Neuronal stem cell (in vitro differentiated cells): ENCODE measurements around the gene EPDR1.

Experiments
- DNase-seq: peaks from one replicate; pipeline ENCODE4 v3.0.0-alpha.2; 2013; ENCODE audit warnings: low spot score
- H2AFZ ChIP-seq: one replicate; pipeline ENCODE4 v1.6.1; 2013; ENCODE audit warnings: mild to moderate bottlenecking, low read length, inconsistent platforms
- H2AK5ac ChIP-seq: 2 replicates; pipeline ENCODE4 v1.6.1; 2013; ENCODE audit warnings: low read depth, mild to moderate bottlenecking, inconsistent platforms, low read length, moderate library complexity, mixed read lengths
- H2BK120ac ChIP-seq: 2 replicates; pipeline ENCODE4 v1.6.1; 2013; ENCODE audit warnings: low read depth, mild to moderate bottlenecking, inconsistent platforms, low read length, moderate library complexity, mixed read lengths
- H2BK12ac ChIP-seq: one replicate; pipeline ENCODE4 v1.6.1; 2013; ENCODE audit warnings: low read length, inconsistent platforms
- H2BK15ac ChIP-seq: 2 replicates; pipeline ENCODE4 v1.6.1; 2013; ENCODE audit warnings: mild to moderate bottlenecking, low read length, inconsistent platforms, mixed read lengths
- H2BK5ac ChIP-seq: one replicate; pipeline ENCODE4 v1.6.1; 2013; ENCODE audit warnings: inconsistent platforms, mild to moderate bottlenecking, low read length, moderate library complexity
- H3K14ac ChIP-seq: one replicate; pipeline ENCODE4 v1.6.1; 2013; ENCODE audit warnings: low read length, inconsistent platforms
- H3K18ac ChIP-seq: 2 replicates; pipeline ENCODE4 v1.6.1; 2013; ENCODE audit warnings: low read length, inconsistent platforms
- H3K23ac ChIP-seq: 2 replicates; pipeline ENCODE4 v1.6.1; 2013; ENCODE audit warnings: low read depth, mild to moderate bottlenecking, mixed read lengths, low read length, inconsistent platforms; ENCODE audit not compliant: poor library complexity
- H3K27ac ChIP-seq: replicated peaks from 3 replicates; pipeline ENCODE4 v1.5.1; 2013; ENCODE audit warnings: low read length, inconsistent platforms
- H3K27me3 ChIP-seq, 3 experiments: 2 replicates each; pipeline ENCODE4 v1.6.1; 2013; ENCODE audit warnings: low read length in 3 of 3, mild to moderate bottlenecking in 2 of 3, inconsistent platforms in 1 of 3, low read depth in 1 of 3, mixed read lengths in 1 of 3, moderate library complexity in 1 of 3; ENCODE audit not compliant: control insufficient read depth in 3 of 3, insufficient read depth in 3 of 3
- H3K36me3 ChIP-seq, 2 donors: replicated peaks in 1 of 2; 2 replicates each; pipeline ENCODE4 v1.6.1; 2013; ENCODE audit warnings: low read length in 2 of 2; ENCODE audit not compliant: control insufficient read depth in 2 of 2, insufficient read depth in 2 of 2
- H3K4ac ChIP-seq: 2 replicates; pipeline ENCODE4 v1.6.1; 2013; ENCODE audit warnings: inconsistent platforms, mild to moderate bottlenecking, low read length, moderate library complexity
- H3K4me1 ChIP-seq, 2 donors: 1 replicate in 1 of 2; 2 replicates in 1 of 2; pipeline ENCODE4 v1.6.1; 2013; ENCODE audit warnings: low read length in 2 of 2, low read depth in 1 of 2; ENCODE audit not compliant: control insufficient read depth in 2 of 2, insufficient read depth in 1 of 2
- H3K4me2 ChIP-seq: one replicate; pipeline ENCODE4 v1.6.1; 2013; ENCODE audit warnings: mild to moderate bottlenecking, low read length, inconsistent platforms; ENCODE audit not compliant: insufficient read depth, poor library complexity, severe bottlenecking
- H3K4me3 ChIP-seq, 2 donors: 2 replicates each; pipeline ENCODE4 v1.5.1; 2013; ENCODE audit warnings: low read length in 2 of 2, mild to moderate bottlenecking in 2 of 2, inconsistent platforms in 1 of 2, moderate library complexity in 1 of 2
- H3K79me1 ChIP-seq: one replicate; pipeline ENCODE4 v1.6.1; 2013; ENCODE audit warnings: low read depth, mild to moderate bottlenecking, inconsistent platforms, low read length, moderate library complexity
- H3K9ac ChIP-seq: one replicate; pipeline ENCODE4 v1.6.1; 2013; ENCODE audit warnings: mild to moderate bottlenecking, low read depth, low read length, inconsistent platforms; ENCODE audit not compliant: poor library complexity
- H3K9me3 ChIP-seq, 2 donors: replicated peaks in 1 of 2; 2 replicates each; pipeline versions ENCODE3 to v1.6.1; 2013; ENCODE audit warnings: low read length in 2 of 2, mild to moderate bottlenecking in 2 of 2, inconsistent platforms in 1 of 2, low read depth in 1 of 2, mixed read lengths in 1 of 2, moderate library complexity in 1 of 2; ENCODE audit not compliant: control insufficient read depth in 2 of 2, insufficient read depth in 1 of 2
- H4K8ac ChIP-seq: one replicate; pipeline ENCODE4 v1.6.1; 2013; ENCODE audit warnings: low read depth, mild to moderate bottlenecking, inconsistent platforms, low read length, moderate library complexity
- H4K91ac ChIP-seq: one replicate; pipeline ENCODE4 v1.6.1; 2013; ENCODE audit warnings: low read length, low read depth, mild to moderate bottlenecking, inconsistent platforms; ENCODE audit not compliant: poor library complexity
- WGBS, 2 donors: extraction: QIAGEN DNeasy Blood & Tissue Kit; methylation state at CpG; one replicate each; pipeline ENCODE4 v1.1.7; 2013; ENCODE audit warnings: missing lambda C conversion rate in 2 of 2, mixed read lengths in 1 of 2; ENCODE audit not compliant: insufficient read length in 2 of 2, insufficient replicate concordance in 1 of 2; ENCODE audit errors: extremely low coverage in 2 of 2; 5-methylcytosine and 5-hydroxymethylcytosine counted together

Gene EPDR1

DNA sequence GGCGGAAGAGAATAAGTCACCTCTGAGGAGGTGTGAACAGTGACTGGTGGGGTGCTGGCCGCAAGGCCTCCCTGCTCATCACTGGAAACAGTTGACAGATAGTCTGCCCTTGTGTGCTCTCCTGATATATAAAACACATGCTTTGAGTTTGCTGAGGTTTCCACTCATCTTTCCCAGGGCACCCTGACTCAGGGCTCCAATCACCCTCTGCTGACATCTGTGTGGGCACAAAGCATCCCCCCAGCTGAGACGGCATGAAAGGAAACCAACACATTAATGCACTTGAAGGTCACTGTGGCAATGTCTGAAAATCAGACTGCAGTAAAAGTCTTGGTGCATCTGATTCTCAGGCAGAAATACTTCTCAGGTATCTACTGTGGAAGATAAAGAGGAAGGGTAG is 49.8 kb downstream of the EPDR1 start:
- no CpG with 5 or more reads among the region's 3 CpGs for WGBS, 2 donors

DNA sequence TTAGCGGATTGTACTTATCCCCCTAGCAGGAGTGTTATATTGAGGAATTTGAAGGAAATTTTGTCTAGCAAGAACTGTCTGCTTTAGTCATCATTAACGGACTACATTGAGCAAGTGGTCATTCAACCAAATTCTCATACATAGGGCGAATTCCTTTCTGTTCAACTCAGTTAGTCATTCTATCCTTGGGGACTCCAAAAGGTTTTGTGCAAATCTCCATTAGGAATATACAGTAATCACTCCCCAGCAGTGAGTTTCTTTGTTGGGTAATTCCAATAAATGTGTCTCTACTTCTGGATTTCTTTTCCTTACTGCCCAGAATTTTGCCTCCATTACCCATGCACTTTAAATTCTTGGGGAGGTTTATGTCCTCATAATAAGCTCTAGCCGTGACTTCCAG is 51.1 kb downstream of the EPDR1 start:
- Histone ChIP-seq H3K4ac (no peak overlapping the region), H2AK5ac (no peak overlapping the region), H3K27me3 (no peaks in the 10 kb centered on the region), H3K14ac (no peak overlapping the region), H4K91ac (no peak overlapping the region), H2BK5ac (no peak overlapping the region), H2BK15ac (no peak overlapping the region), H3K4me2 (no peak overlapping the region), H3K79me1 (no peaks in the 10 kb centered on the region), H3K9ac (no peak overlapping the region), H2BK120ac (no peak overlapping the region), H3K27ac (no peak overlapping the region), H3K4me3 (no peak overlapping the region), H3K36me3 (no peaks in the 10 kb centered on the region), H3K18ac (no peak overlapping the region), H2BK12ac (no peak overlapping the region), H4K8ac (no peak overlapping the region), H3K4me1 (no peaks in the 10 kb centered on the region), H3K9me3 (no peaks in the 10 kb centered on the region), H2AFZ (no peak overlapping the region), H3K23ac (no peak overlapping the region)
- no peak for DNase-seq
- WGBS, 2 donors, result no CpG with 5 or more reads among the region's 4 CpGs

More for the DNA sequence above, 49.8 kb downstream of the EPDR1 start:
- Histone ChIP-seq H4K8ac (no peak overlapping the region), H2BK120ac (no peak overlapping the region), H4K91ac (no peak overlapping the region), H3K4me3 (no peak overlapping the region), H2BK12ac (no peak overlapping the region), H2AFZ (no peak overlapping the region), H3K9me3 (no peaks in the 10 kb centered on the region), H3K79me1 (no peaks in the 10 kb centered on the region), H3K4me1 (no peaks in the 10 kb centered on the region), H3K9ac (no peak overlapping the region), H3K14ac (no peak overlapping the region), H3K23ac (no peak overlapping the region), H2BK5ac (no peak overlapping the region), H3K4me2 (no peak overlapping the region), H2AK5ac (no peak overlapping the region), H3K36me3 (no peaks in the 10 kb centered on the region), H3K27ac (no peak overlapping the region), H3K27me3 (no peaks in the 10 kb centered on the region), H2BK15ac (no peak overlapping the region), H3K4ac (no peak overlapping the region), H3K18ac (no peak overlapping the region)
- DNase-seq, result no peak

DNA sequence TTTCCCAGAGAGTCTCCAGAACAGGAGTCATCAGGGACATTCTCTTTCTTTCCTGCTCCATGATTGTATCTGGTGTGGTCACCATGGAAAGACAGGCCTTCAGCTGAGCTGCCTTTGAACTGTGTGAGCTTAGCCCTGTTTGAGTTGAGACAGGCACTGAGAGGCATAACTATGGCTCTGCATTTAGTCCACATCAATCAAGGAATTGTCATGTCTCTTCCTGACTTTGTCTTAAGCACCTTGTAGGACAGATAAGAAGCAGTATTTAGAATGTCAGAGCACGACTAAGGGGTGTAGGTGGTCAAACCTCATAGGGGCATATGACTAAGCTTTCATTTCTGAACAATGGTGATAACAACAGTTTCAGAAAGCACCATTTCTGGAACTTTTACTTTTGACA is 53.5 kb downstream of the EPDR1 start:
- no peak overlapping the region for H2BK120ac ChIP-seq
- no peak overlapping the region for H2AFZ ChIP-seq
- no peak overlapping the region for H3K9ac ChIP-seq
- no peak overlapping the region for H4K91ac ChIP-seq
- H3K4me2 ChIP-seq, result no peak overlapping the region
- no peak overlapping the region for H3K4me3 ChIP-seq
- no peak overlapping the region for H2BK15ac ChIP-seq
- H3K4me1 ChIP-seq, result no peaks in the 10 kb centered on the region
- H3K79me1 ChIP-seq, result no peaks in the 10 kb centered on the region
- H3K23ac ChIP-seq, result no peak overlapping the region
- H2BK12ac ChIP-seq, result no peak overlapping the region
- H3K18ac ChIP-seq, result no peak overlapping the region
- H3K9me3 ChIP-seq, result no peaks in the 10 kb centered on the region
- H3K14ac ChIP-seq, result no peak overlapping the region
- no CpG with 5 or more reads among the region's 1 CpG for WGBS, 2 donors
- H2BK5ac ChIP-seq, result no peak overlapping the region
- no peak overlapping the region for H2AK5ac ChIP-seq
- no peak overlapping the region for H4K8ac ChIP-seq
- H3K4ac ChIP-seq, result no peak overlapping the region
- DNase-seq, result no peak
- H3K36me3 ChIP-seq, result no peaks in the 10 kb centered on the region
- H3K27ac ChIP-seq, result no peak overlapping the region
- H3K27me3 ChIP-seq, result no peaks in the 10 kb centered on the region

DNA sequence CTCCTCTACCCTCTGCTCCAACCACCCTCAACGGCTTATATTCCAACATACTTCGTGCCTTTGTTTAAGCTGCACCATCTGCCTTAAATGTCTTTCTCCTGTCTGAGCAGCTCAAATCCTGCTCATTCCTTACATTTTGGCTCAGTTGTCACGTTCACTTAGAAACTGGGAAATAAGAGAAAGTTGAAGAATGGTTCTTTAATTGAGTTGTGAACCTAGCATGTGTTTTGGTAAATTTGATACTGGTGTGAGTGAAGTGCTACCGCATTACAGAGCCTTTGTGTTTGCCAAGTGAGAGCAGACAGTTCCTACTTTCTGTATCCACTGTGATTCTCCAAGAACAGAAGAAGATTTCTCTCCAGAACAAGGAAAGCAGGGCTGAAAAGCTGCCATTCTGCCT is 54.3 kb downstream of the EPDR1 start:
- Histone ChIP-seq H2BK15ac (no peak overlapping the region), H3K9me3 (no peaks in the 10 kb centered on the region), H2BK5ac (no peak overlapping the region), H2BK12ac (no peak overlapping the region), H3K27me3 (no peaks in the 10 kb centered on the region), H4K91ac (no peak overlapping the region), H3K23ac (no peak overlapping the region), H3K4me2 (no peak overlapping the region), H3K9ac (no peak overlapping the region), H3K4me1 (no peaks in the 10 kb centered on the region), H4K8ac (no peak overlapping the region), H2BK120ac (no peak overlapping the region), H2AFZ (no peak overlapping the region), H3K27ac (no peak overlapping the region), H3K36me3 (no peaks in the 10 kb centered on the region), H3K79me1 (no peaks in the 10 kb centered on the region), H3K18ac (no peak overlapping the region), H3K4me3 (no peak overlapping the region), H3K14ac (no peak overlapping the region), H2AK5ac (no peak overlapping the region), H3K4ac (no peak overlapping the region)
- no peak for DNase-seq
- no CpG with 5 or more reads among the region's 4 CpGs for WGBS, 2 donors
